CD14-positive monocyte (primary cell): ENCODE results near the gene PSG1. TPM values are rescaled to one million over a fixed set of nuclear protein-coding genes. Genes with fewer than 3 reads are reported as not detected.
"Not testable (repeated sequence)": the region's sequence is repeated elsewhere in the genome, so short reads cannot be mapped to it uniquely, and the experiment has no call there.

Experiments used
- DNase-seq, 3 donors: peaks; one replicate each; pipeline ENCODE4 v3.0.0-alpha.2; 2011 to 2022
- H2AFZ ChIP-seq: 2 replicates; pipeline ENCODE4 v1.6.0; 2012; ENCODE audit warnings: mild to moderate bottlenecking, low read depth, low read length, inconsistent platforms; ENCODE audit not compliant: insufficient read depth, poor library complexity, severe bottlenecking
- H3K27ac ChIP-seq, 2 donors: 1 replicate in 1 of 2; 2 replicates in 1 of 2; pipeline ENCODE4 v1.5.1; 2012 to 2013; ENCODE audit warnings: low read length in 2 of 2, control low read depth in 1 of 2, inconsistent platforms in 1 of 2, low read depth in 1 of 2, mild to moderate bottlenecking in 1 of 2
- H3K27me3 ChIP-seq, 2 donors: one replicate each; pipeline versions ENCODE4 v1.6.0 to v1.6.1; 2011 to 2013; ENCODE audit warnings: low read length in 2 of 2; ENCODE audit not compliant: control insufficient read depth in 2 of 2, insufficient read depth in 2 of 2
- H3K36me3 ChIP-seq, 2 donors: replicated peaks in 1 of 2; 1 replicate in 1 of 2; 2 replicates in 1 of 2; pipeline versions ENCODE4 v1.5.1 to v1.6.1; 2012 to 2013; ENCODE audit warnings: low read length in 2 of 2, control low read depth in 1 of 2, inconsistent platforms in 1 of 2, mild to moderate bottlenecking in 1 of 2; ENCODE audit not compliant: insufficient read depth in 2 of 2, control insufficient read depth in 1 of 2
- H3K4me1 ChIP-seq, 2 donors: 1 replicate in 1 of 2; 2 replicates in 1 of 2; pipeline versions ENCODE4 v1.5.1 to v1.6.1; 2012 to 2013; ENCODE audit warnings: low read length in 2 of 2, control low read depth in 1 of 2, inconsistent platforms in 1 of 2, mild to moderate bottlenecking in 1 of 2, moderate library complexity in 1 of 2; ENCODE audit not compliant: insufficient read depth in 2 of 2, control insufficient read depth in 1 of 2
- H3K4me2 ChIP-seq: replicated peaks from 2 replicates; pipeline ENCODE3; 2012; ENCODE audit warnings: low read length, moderate library complexity, mild to moderate bottlenecking; ENCODE audit not compliant: poor library complexity, severe bottlenecking; ENCODE audit errors: extremely low read depth
- H3K4me3 ChIP-seq, 3 experiments: fragments of 200-600 bp in 1 of 3; sonication (generic) in 1 of 3; replicated peaks in 1 of 3; 1 replicate in 2 of 3; 2 replicates in 1 of 3; pipeline ENCODE4 v1.5.1; 2011 to 2013; ENCODE audit warnings: low read length in 3 of 3, mild to moderate bottlenecking in 3 of 3, control low read depth in 2 of 3, low read depth in 2 of 3, inconsistent platforms in 1 of 3, moderate library complexity in 1 of 3
- H3K79me2 ChIP-seq: 2 replicates; pipeline ENCODE4 v1.6.0; 2012; ENCODE audit warnings: mild to moderate bottlenecking, control low read depth, inconsistent platforms, low read length, moderate library complexity; ENCODE audit not compliant: insufficient read depth
- H3K9ac ChIP-seq: 2 replicates; pipeline ENCODE4 v1.6.0; 2017; ENCODE audit warnings: low read length, mild to moderate bottlenecking; ENCODE audit not compliant: insufficient read depth, poor library complexity, severe bottlenecking
- H3K9me3 ChIP-seq, 2 donors: replicated peaks in 1 of 2; 1 replicate in 1 of 2; 2 replicates in 1 of 2; pipeline versions ENCODE4 v1.5.1 to v1.6.1; 2012 to 2013; ENCODE audit warnings: low read length in 2 of 2, control low read depth in 1 of 2; ENCODE audit not compliant: control insufficient read depth in 1 of 2, insufficient read depth in 1 of 2
- H4K20me1 ChIP-seq: 2 replicates; pipeline ENCODE4 v1.6.0; 2012; ENCODE audit warnings: mild to moderate bottlenecking, low read length, control low read depth, moderate library complexity; ENCODE audit not compliant: insufficient read depth
- H3K27ac Mint-ChIP-seq, 7 donors: one replicate each; pipeline ENCODE4 v1.8.0; 2020; ENCODE audit warnings: mild to moderate bottlenecking in 7 of 7, mixed read lengths in 7 of 7, moderate library complexity in 6 of 7, inconsistent platforms in 2 of 7
- H3K27me3 Mint-ChIP-seq, 3 donors: one replicate each; pipeline ENCODE4 v1.8.0; 2021 to 2022; ENCODE audit warnings: low read depth in 3 of 3, mild to moderate bottlenecking in 3 of 3, mixed read lengths in 3 of 3, moderate library complexity in 3 of 3, inconsistent platforms in 1 of 3
- H3K36me3 Mint-ChIP-seq, 2 donors: one replicate each; pipeline ENCODE4 v1.8.0; 2020; ENCODE audit warnings: mixed read lengths in 2 of 2, inconsistent platforms in 1 of 2, mild to moderate bottlenecking in 1 of 2
- H3K4me1 Mint-ChIP-seq: one replicate; pipeline ENCODE4 v1.8.0; 2020; ENCODE audit warnings: mild to moderate bottlenecking, mixed read lengths
- H3K4me3 Mint-ChIP-seq, 2 donors: one replicate each; pipeline ENCODE4 v1.8.0; 2020; ENCODE audit warnings: mild to moderate bottlenecking in 2 of 2, mixed read lengths in 2 of 2, moderate library complexity in 1 of 2
- H3K9me3 Mint-ChIP-seq, 7 donors: one replicate each; pipeline ENCODE4 v1.8.0; 2020 to 2022; ENCODE audit warnings: mixed read lengths in 7 of 7, mild to moderate bottlenecking in 6 of 7, moderate library complexity in 6 of 7, inconsistent platforms in 2 of 7
- WGBS: methylation state at CpG from one replicate; pipeline ENCODE4 v1.1.5; 2013; ENCODE audit warnings: missing lambda C conversion rate; ENCODE audit not compliant: insufficient coverage; 5-methylcytosine and 5-hydroxymethylcytosine counted together
- intact Hi-C, 2 donors: fragments of 100-400 bp; cut with micrococcal nuclease; formaldehyde crosslinking; loops; one replicate each; pipeline versions ENCODE4 v1.15.0 to v1.15.1; 2023
- polyA plus RNA-seq, 3 donors: library from polyadenylated mRNA; depleted of rRNA in 1 of 3; unstranded in 2 of 3; stranded (reverse) in 1 of 3; fragments of 300-500 nt in 2 of 3; fragments of >200 nt in 1 of 3; fragmentation: Illumina TruSeq in 2 of 3; gene quantifications; 1 replicate in 2 of 3; 2 replicates in 1 of 3; pipeline ENCODE4 v1.2.3, GENCODE V29; 2012 to 2021

PSG1 gene
- polyA plus RNA-seq, 3 donors, result not detected

GRCh38 chr19:42832746-42833442 is 46.6 kb downstream of the PSG1 start:
- H3K4me1 ChIP-seq, H3K27me3 Mint-ChIP-seq, H3K4me2 ChIP-seq, DNase-seq, H3K36me3 ChIP-seq, H3K27ac ChIP-seq, H3K79me2 ChIP-seq, H3K4me1 Mint-ChIP-seq, H3K9ac ChIP-seq, H2AFZ ChIP-seq, H3K27me3 ChIP-seq, H3K9me3 Mint-ChIP-seq, H3K27ac Mint-ChIP-seq, H3K36me3 Mint-ChIP-seq, H4K20me1 ChIP-seq, H3K4me3 Mint-ChIP-seq, intact Hi-C loops, H3K9me3 ChIP-seq, H3K4me3 ChIP-seq: not testable (repeated sequence)
- WGBS, result 94% methylated on average over 5 of the region's 9 CpGs

- H3K4me1 ChIP-seq, DNase-seq, H3K36me3 Mint-ChIP-seq, H2AFZ ChIP-seq, H4K20me1 ChIP-seq, H3K9me3 Mint-ChIP-seq, H3K4me2 ChIP-seq, H3K79me2 ChIP-seq, H3K27me3 ChIP-seq, H3K27me3 Mint-ChIP-seq, H3K27ac ChIP-seq, intact Hi-C loops, H3K4me3 ChIP-seq, H3K9me3 ChIP-seq, H3K36me3 ChIP-seq, H3K9ac ChIP-seq, H3K4me1 Mint-ChIP-seq, H3K27ac Mint-ChIP-seq: not testable (repeated sequence)
- H3K4me3 Mint-ChIP-seq, result peak overlapping the region in 1 of 2 donors; percentile 46
- WGBS, result 100% methylated on average over 1 of the region's 3 CpGs
Observed at GRCh38 chr19:42832023-42832680, 47.4 kb downstream of the PSG1 start.
